HCT116 (cell line): Measurements from ENCODE around the gene HES5. TPM values are rescaled to one million over a fixed set of nuclear protein-coding genes. Genes with fewer than 3 reads are reported as not detected.

Source experiments
- ATAC-seq: fragments of 200-7000 bp; cut with Tn5 transposase; 2 replicates; pipeline ENCODE4 v1.9.1; 2020; ENCODE audit warnings: mild to moderate bottlenecking, moderate library complexity
- BruUV-seq: library from RNA; stranded (reverse); fragments of 400-500 nt; replicated peaks from 2 replicates; lab custom pipeline; 2021; lab: Mats Ljungman, UMichigan
- CTCF ChIA-PET: fragments of 300-600 bp; sonication (Branson Sonifier 250); formaldehyde crosslinking; loops from one replicate; lab custom pipeline; 2021; ENCODE audit warnings: antibody characterized with exemption; lab: Charles Lee
- POLR2A ChIA-PET: fragments of 300-600, 350-600 bp; sonication (Branson Sonifier 250); formaldehyde crosslinking; loops from one replicate; lab custom pipeline; 2021; ENCODE audit warnings: antibody characterized with exemption; lab: Charles Lee
- RAD21 ChIA-PET, 2 experiments: fragments of 300-600 bp; sonication (Branson Sonifier 250); formaldehyde crosslinking; loops; one replicate each; lab custom pipeline; 2023; ENCODE audit warnings: low total read pairs in 2 of 2; ENCODE audit not compliant: uncharacterized antibody in 2 of 2, unreplicated experiment in 2 of 2, low non-redundant PET in 1 of 2; lab: Charles Lee
- DNase-seq: peaks from one replicate; pipeline ENCODE4 v3.0.0-alpha.2; 2010; ENCODE audit warnings: low read depth, low spot score
- H2AFZ ChIP-seq: fragments of 200-600 bp; shearing (Covaris generic), sonication (generic); 2 replicates; pipeline ENCODE4 v1.6.1; 2017; ENCODE audit warnings: low read depth, mixed run types, mixed read lengths, antibody characterized with exemption, low read length; ENCODE audit not compliant: poor library complexity, severe bottlenecking
- H3K27ac ChIP-seq: 2 replicates; pipeline ENCODE4 v1.5.1; 2012; ENCODE audit warnings: low read depth, low read length
- H3K27me3 ChIP-seq: fragments of 200-600 bp; sonication (generic); 2 replicates; pipeline ENCODE4 v1.6.1; 2016; ENCODE audit warnings: mixed run types, low read length, mixed read lengths; ENCODE audit not compliant: insufficient read depth
- H3K36me3 ChIP-seq, 2 experiments: fragments of 200-500 bp in 1 of 2; fragments of 200-600 bp in 1 of 2; sonication (Bioruptor generic) in 1 of 2; sonication (generic) in 1 of 2; 2 replicates each; pipeline versions ENCODE4 v1.5.1 to v1.6.1; 2014 to 2016; ENCODE audit warnings: low read length in 2 of 2, inconsistent platforms in 1 of 2, mixed read lengths in 1 of 2, mixed run types in 1 of 2; ENCODE audit not compliant: insufficient read depth in 2 of 2, control insufficient read depth in 1 of 2
- H3K4me1 ChIP-seq, 2 experiments: fragments of 200-600 bp in 1 of 2; sonication (generic) in 1 of 2; 2 replicates each; pipeline versions ENCODE4 v1.5.1 to v1.6.1; 2012 to 2017; ENCODE audit warnings: low read length in 2 of 2, inconsistent platforms in 1 of 2, mild to moderate bottlenecking in 1 of 2, mixed read lengths in 1 of 2, mixed run types in 1 of 2, moderate library complexity in 1 of 2; ENCODE audit not compliant: insufficient read depth in 2 of 2, control insufficient read depth in 1 of 2
- H3K4me2 ChIP-seq: fragments of 200-600 bp; sonication (generic); 2 replicates; pipeline ENCODE4 v1.6.1; 2017; ENCODE audit warnings: mixed run types, low read length, mixed read lengths
- H3K4me3 ChIP-seq, 2 experiments: fragments of 200-600 bp in 1 of 2; sonication (generic) in 1 of 2; replicated peaks in 1 of 2; 2 replicates each; pipeline ENCODE4 v1.5.1; 2011 to 2016; ENCODE audit warnings: low read length in 2 of 2, control low read depth in 1 of 2, low read depth in 1 of 2, mild to moderate bottlenecking in 1 of 2, mixed read lengths in 1 of 2, mixed run types in 1 of 2
- H3K79me2 ChIP-seq: fragments of 200-600 bp; sonication (generic); 2 replicates; pipeline ENCODE4 v1.6.1; 2017; ENCODE audit warnings: mild to moderate bottlenecking, mixed run types, low read length, moderate library complexity, mixed read lengths; ENCODE audit not compliant: insufficient read depth
- H3K9ac ChIP-seq: fragments of 200-600 bp; sonication (generic); 2 replicates; pipeline ENCODE4 v1.6.1; 2016; ENCODE audit warnings: low read length, mixed read lengths
- H3K9me2 ChIP-seq: fragments of 200-600 bp; sonication (generic), shearing (Covaris generic); 2 replicates; pipeline ENCODE4 v1.6.1; 2017; ENCODE audit warnings: mixed run types, mild to moderate bottlenecking, moderate library complexity; ENCODE audit not compliant: insufficient read depth
- H3K9me3 ChIP-seq, 2 experiments: fragments of 200-500 bp in 1 of 2; fragments of 200-600 bp in 1 of 2; sonication (Bioruptor generic) in 1 of 2; sonication (generic) in 1 of 2; 2 replicates each; pipeline ENCODE4 v1.6.1; 2014 to 2017; ENCODE audit warnings: low read length in 2 of 2, mixed read lengths in 2 of 2, inconsistent platforms in 1 of 2, low read depth in 1 of 2, mild to moderate bottlenecking in 1 of 2, mixed run types in 1 of 2, moderate library complexity in 1 of 2; ENCODE audit not compliant: control insufficient read depth in 1 of 2, insufficient read depth in 1 of 2
- H4K20me1 ChIP-seq: fragments of 200-600 bp; sonication (generic), shearing (Covaris generic); 2 replicates; pipeline ENCODE4 v1.6.1; 2017; ENCODE audit warnings: mixed run types, mild to moderate bottlenecking, moderate library complexity; ENCODE audit not compliant: insufficient read depth
- CTCF ChIP-seq, 3 experiments: fragments of 200-600 bp in 1 of 3; sonication (generic) in 1 of 3; IDR thresholded peaks in 2 of 3; conservative IDR thresholded peaks in 1 of 3; 2 replicates each; pipeline ENCODE4 v1.5.1; 2012 to 2017; ENCODE audit warnings: low read depth in 2 of 3, low read length in 2 of 3, antibody characterized with exemption in 1 of 3, borderline replicate concordance in 1 of 3, control low read depth in 1 of 3, mild to moderate bottlenecking in 1 of 3, mixed read lengths in 1 of 3, mixed run types in 1 of 3, moderate library complexity in 1 of 3; ENCODE audit not compliant: insufficient read depth in 1 of 3
- EZH2 ChIP-seq: fragments of 200-600 bp; sonication (generic); IDR thresholded peaks from 2 replicates; pipeline ENCODE4 v1.6.1; 2017; ENCODE audit warnings: antibody characterized with exemption, mixed run types
- POLR2A ChIP-seq: IDR thresholded peaks from 2 replicates; pipeline ENCODE4 v1.7.0; 2011; ENCODE audit warnings: borderline replicate concordance; ENCODE audit not compliant: insufficient read depth, insufficient read length; ENCODE audit errors: extremely low read depth
- REST ChIP-seq: IDR thresholded peaks from 2 replicates; pipeline ENCODE4 v1.6.1; 2012; ENCODE audit warnings: low read depth
- SIN3A ChIP-seq: IDR thresholded peaks from 2 replicates; pipeline ENCODE4 v1.6.1; 2012; ENCODE audit warnings: low read depth
- SP1 ChIP-seq: IDR thresholded peaks from 2 replicates; pipeline ENCODE4 v1.6.1; 2012; ENCODE audit warnings: low read depth
- SRF ChIP-seq: IDR thresholded peaks from 2 replicates; pipeline ENCODE4 v1.6.1; 2012; ENCODE audit warnings: low read depth
- YY1 ChIP-seq: IDR thresholded peaks from 2 replicates; pipeline ENCODE4 v1.6.1; 2011; ENCODE audit warnings: low read length, low read depth, moderate library complexity, mild to moderate bottlenecking; ENCODE audit not compliant: insufficient replicate concordance; ENCODE audit errors: extremely low read depth
- ZBTB33 ChIP-seq: IDR thresholded peaks from 2 replicates; pipeline ENCODE4 v1.6.1; 2011; ENCODE audit warnings: mild to moderate bottlenecking, low read length, moderate library complexity; ENCODE audit not compliant: insufficient replicate concordance; ENCODE audit errors: extremely low read depth
- ZFX ChIP-seq: fragments of 450-650 bp; IDR thresholded peaks from 2 replicates; pipeline ENCODE4 v1.6.1; 2017
- intact Hi-C: fragments of 100-400 bp; cut with micrococcal nuclease; formaldehyde crosslinking; loops from 2 replicates; pipeline ENCODE4 v1.10.0; 2022
- total RNA-seq: library from RNA; stranded (reverse); gene quantifications from one replicate; pipeline ENCODE4 v1.2.1, GENCODE V29; 2021; ENCODE audit not compliant: unreplicated experiment

Gene HES5
- total RNA-seq, 1 experiment from 2014 or later: not detected

- no peak overlapping the region for H2AFZ ChIP-seq
- H3K4me1 ChIP-seq: no peaks in the 10 kb centered on the region
- no TSS peak for BruUV-seq
- no peaks in the 10 kb centered on the region for H4K20me1 ChIP-seq
- ATAC-seq: no peak
- H3K27ac ChIP-seq: no peak overlapping the region
- H3K9me3 ChIP-seq: no peaks in the 10 kb centered on the region
- no peak overlapping the region for H3K4me3 ChIP-seq
- DNase-seq: no peak
- no peaks in the 10 kb centered on the region for H3K27me3 ChIP-seq
- RAD21 ChIA-PET: no interaction called here
- H3K9ac ChIP-seq: no peak overlapping the region
- no peak overlapping the region for H3K4me2 ChIP-seq
- CTCF ChIA-PET: no interaction called here
- intact Hi-C loops: no loop called here
- no peaks in the 10 kb centered on the region for H3K79me2 ChIP-seq
- POLR2A ChIA-PET: no interaction called here
- H3K9me2 ChIP-seq: no peaks in the 10 kb centered on the region
- H3K36me3 ChIP-seq: no peaks in the 10 kb centered on the region
- no peak for TF ChIP-seq ZBTB33
- no peak for TF ChIP-seq EZH2
- no peak for TF ChIP-seq CTCF (IDR thresholded peaks at IDR 0.05 in 2 of 3, conservative IDR thresholded peaks at IDR 0.05 in 1 of 3; ENCODE audit: borderline replicate concordance in 1 of 3, insufficient read depth in 1 of 3, low read depth in 2 of 3, low read length in 2 of 3)
- no peak for TF ChIP-seq YY1
- TF ChIP-seq SRF: no peak
- TF ChIP-seq POLR2A: no peak
- no peak for TF ChIP-seq REST
- no peak for TF ChIP-seq ZFX
- TF ChIP-seq SIN3A: no peak
- no peak for TF ChIP-seq SP1
Observed at GRCh38 chr1:2558420-2558819, 28.4 kb upstream of the HES5 start.
